ENCODE measurements around the gene TNFSF13. TPM values are rescaled to one million over a fixed set of nuclear protein-coding genes. Genes with fewer than 3 reads are reported as not detected.
A peak's percentile ranks its signal among the peaks of the same experiment; 100 is the strongest.

Gene TNFSF13
- total RNA-seq, 1 experiment from 2014 or later = 0.94 TPM

DNA sequence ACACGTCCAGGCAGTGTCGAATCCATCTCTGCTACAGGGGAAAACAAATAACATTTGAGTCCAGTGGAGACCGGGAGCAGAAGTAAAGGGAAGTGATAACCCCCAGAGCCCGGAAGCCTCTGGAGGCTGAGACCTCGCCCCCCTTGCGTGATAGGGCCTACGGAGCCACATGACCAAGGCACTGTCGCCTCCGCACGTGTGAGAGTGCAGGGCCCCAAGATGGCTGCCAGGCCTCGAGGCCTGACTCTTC lies 13.7 kb downstream of the TNFSF13 start:
- no peak overlapping the region for H2AK5ac ChIP-seq (ENCODE audit: insufficient read length, low read length)
- H3K23me2 ChIP-seq (ENCODE audit: insufficient read length, low read depth, low read length, poor library complexity, severe bottlenecking) = peaks cover 5% of the 10 kb centered on the region
- H4K8ac ChIP-seq (replicated peaks; ENCODE audit: insufficient read length, low read depth, low read length) = no peak overlapping the region
- H3T11ph ChIP-seq (ENCODE audit: low read length) = no peak overlapping the region
- H2BK12ac ChIP-seq (ENCODE audit: insufficient read length, low read depth, low read length) = no peak overlapping the region
- no peak overlapping the region for H3K23ac ChIP-seq (ENCODE audit: insufficient read length, low read depth, low read length)
- no peaks in the 10 kb centered on the region for H3K27me3 ChIP-seq (ENCODE audit: insufficient read depth, low read length)
- no peaks in the 10 kb centered on the region for H4K20me1 ChIP-seq (ENCODE audit: control insufficient read depth, insufficient read depth, insufficient read length)
- no peak overlapping the region for H2BK20ac ChIP-seq (ENCODE audit: low read depth, low read length, poor library complexity, severe bottlenecking)
- H3K4me2 ChIP-seq (ENCODE audit: insufficient read depth, insufficient read length, low read length) = peak overlapping the region; percentile 83
- Mint-ChIP-seq H3K9me3 (peaks cover 3 to 7% of the 10 kb centered on the region in 2 experiments; a peak in 3 of 5 replicates), H3K27ac (peak overlapping the region; percentile 98 to 100 (median 99); a peak in 6 of 7 replicates), H3K4me3 (peak overlapping the region; percentile 98), H3K27me3 (ENCODE audit: low read depth) (peaks cover 10% of the 10 kb centered on the region), H3K36me3 (ENCODE audit: insufficient read depth in 1 of 3, low read depth in 3 of 3) (peaks cover 65 to 89% (median 80%) of the 10 kb centered on the region in 3 experiments), H3K4me1 (peaks cover 31 to 35% of the 10 kb centered on the region in 2 experiments)
- H2BK5ac ChIP-seq (ENCODE audit: insufficient read length, low read length) = no peak overlapping the region
- H3K4me1 ChIP-seq (ENCODE audit: insufficient read depth, low read length) = peaks cover 4% of the 10 kb centered on the region; the same call in 1 of the 2 replicates
- H3K56ac ChIP-seq (ENCODE audit: insufficient read length, low read depth, low read length) = no peak overlapping the region
- H2BK15ac ChIP-seq (ENCODE audit: low read depth, low read length) = no peak overlapping the region
- no peak overlapping the region for H3K4ac ChIP-seq (ENCODE audit: low read depth, low read length)
- no CpG with 5 or more reads among the region's 11 CpGs for WGBS (ENCODE audit: extremely low coverage, insufficient read length, low lambda C conversion rate)
- no peak overlapping the region for H3K14ac ChIP-seq (ENCODE audit: insufficient read depth, low read length)
- peak overlapping the region; percentile 97 for H3K9ac ChIP-seq (ENCODE audit: extremely low read depth, insufficient read length, low read length)
- H2BK120ac ChIP-seq (ENCODE audit: low read depth, low read length, poor library complexity, severe bottlenecking) = no peak overlapping the region
- no peak overlapping the region for H2AFZ ChIP-seq (ENCODE audit: low read length)
- TF ChIP-seq, protein P1, sequence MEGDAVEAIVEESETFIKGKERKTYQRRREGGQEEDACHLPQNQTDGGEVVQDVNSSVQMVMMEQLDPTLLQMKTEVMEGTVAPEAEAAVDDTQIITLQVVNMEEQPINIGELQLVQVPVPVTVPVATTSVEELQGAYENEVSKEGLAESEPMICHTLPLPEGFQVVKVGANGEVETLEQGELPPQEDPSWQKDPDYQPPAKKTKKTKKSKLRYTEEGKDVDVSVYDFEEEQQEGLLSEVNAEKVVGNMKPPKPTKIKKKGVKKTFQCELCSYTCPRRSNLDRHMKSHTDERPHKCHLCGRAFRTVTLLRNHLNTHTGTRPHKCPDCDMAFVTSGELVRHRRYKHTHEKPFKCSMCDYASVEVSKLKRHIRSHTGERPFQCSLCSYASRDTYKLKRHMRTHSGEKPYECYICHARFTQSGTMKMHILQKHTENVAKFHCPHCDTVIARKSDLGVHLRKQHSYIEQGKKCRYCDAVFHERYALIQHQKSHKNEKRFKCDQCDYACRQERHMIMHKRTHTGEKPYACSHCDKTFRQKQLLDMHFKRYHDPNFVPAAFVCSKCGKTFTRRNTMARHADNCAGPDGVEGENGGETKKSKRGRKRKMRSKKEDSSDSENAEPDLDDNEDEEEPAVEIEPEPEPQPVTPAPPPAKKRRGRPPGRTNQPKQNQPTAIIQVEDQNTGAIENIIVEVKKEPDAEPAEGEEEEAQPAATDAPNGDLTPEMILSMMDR (conservative IDR thresholded peaks at IDR 0.05) = no peak
- no peak overlapping the region for H4K91ac ChIP-seq (ENCODE audit: insufficient read length, low read depth, low read length)
- H3K9me3 ChIP-seq (ENCODE audit: control insufficient read depth, low read depth, low read length) = no peaks in the 10 kb centered on the region
- peaks cover 2% of the 10 kb centered on the region for H3K79me1 ChIP-seq (ENCODE audit: insufficient read depth, low read depth, low read length, poor library complexity, severe bottlenecking)
- H3K27ac ChIP-seq (ENCODE audit: insufficient read length, low read depth, low read length) = peak overlapping the region; percentile 3
- no peak for DNase-seq
- H4K5ac ChIP-seq (ENCODE audit: insufficient read length, low read depth, low read length) = no peak overlapping the region
- peaks cover 21% of the 10 kb centered on the region; the same call in 1 of the 2 replicates for H3K79me2 ChIP-seq (ENCODE audit: insufficient read depth, low read length)
- peak overlapping the region; percentile 94 for H3K18ac ChIP-seq (ENCODE audit: insufficient read length, low read depth, low read length)
